Mesenchymal stem cell (in vitro differentiated cells and primary cell): ENCODE results near the gene AKR7A2.
"Not testable (repeated sequence)": the region's sequence is repeated elsewhere in the genome, so short reads cannot be mapped to it uniquely, and the experiment has no call there.

Experiments
- DNase-seq: peaks from one replicate; pipeline ENCODE4 v3.0.0-alpha.2; 2013
- H2AFZ ChIP-seq: one replicate; pipeline ENCODE4 v1.6.1; 2013; ENCODE audit warnings: low read depth, mild to moderate bottlenecking, control low read depth, inconsistent platforms, low read length, moderate library complexity
- H2AK5ac ChIP-seq: 2 replicates; pipeline ENCODE4 v1.6.1; 2013; ENCODE audit warnings: low read length, moderate library complexity, mild to moderate bottlenecking, inconsistent platforms; ENCODE audit not compliant: severe bottlenecking
- H2BK120ac ChIP-seq: one replicate; pipeline ENCODE4 v1.6.1; 2013; ENCODE audit warnings: low read depth, mild to moderate bottlenecking, inconsistent platforms, low read length, moderate library complexity
- H2BK12ac ChIP-seq, 2 experiments: one replicate each; pipeline ENCODE4 v1.6.1; 2013; ENCODE audit warnings: inconsistent platforms in 2 of 2, low read length in 2 of 2, mild to moderate bottlenecking in 2 of 2, moderate library complexity in 2 of 2, control low read depth in 1 of 2
- H2BK15ac ChIP-seq: one replicate; pipeline ENCODE4 v1.6.1; 2013; ENCODE audit warnings: mild to moderate bottlenecking, low read depth, inconsistent platforms; ENCODE audit not compliant: poor library complexity, severe bottlenecking
- H2BK5ac ChIP-seq: 2 replicates; pipeline ENCODE4 v1.6.1; 2013; ENCODE audit warnings: low read depth, mild to moderate bottlenecking, low read length, control low read depth, inconsistent platforms; ENCODE audit not compliant: poor library complexity, severe bottlenecking
- H3K14ac ChIP-seq, 2 experiments: one replicate each; pipeline ENCODE4 v1.6.1; 2013; ENCODE audit warnings: inconsistent platforms in 2 of 2, low read length in 2 of 2, control low read depth in 1 of 2, mild to moderate bottlenecking in 1 of 2, moderate library complexity in 1 of 2
- H3K18ac ChIP-seq, 2 experiments: one replicate each; pipeline ENCODE4 v1.6.1; 2013; ENCODE audit warnings: inconsistent platforms in 2 of 2, low read length in 2 of 2, control low read depth in 1 of 2, low read depth in 1 of 2, mild to moderate bottlenecking in 1 of 2
- H3K23ac ChIP-seq, 2 experiments: one replicate each; pipeline ENCODE4 v1.6.1; 2013; ENCODE audit warnings: inconsistent platforms in 2 of 2, low read length in 2 of 2, mild to moderate bottlenecking in 2 of 2, moderate library complexity in 2 of 2, control low read depth in 1 of 2
- H3K27ac ChIP-seq: 2 replicates; pipeline ENCODE4 v1.5.1; 2013; ENCODE audit warnings: mild to moderate bottlenecking, moderate library complexity, low read length, control low read depth, inconsistent platforms; ENCODE audit not compliant: poor library complexity, severe bottlenecking
- H3K27me3 ChIP-seq, 2 experiments: 2 replicates each; pipeline versions ENCODE4 v1.6.1 to v1.7.0; 2013; ENCODE audit warnings: low read length in 2 of 2, mild to moderate bottlenecking in 2 of 2, moderate library complexity in 2 of 2, control low read depth in 1 of 2, inconsistent platforms in 1 of 2; ENCODE audit not compliant: control insufficient read depth in 1 of 2, insufficient read depth in 1 of 2
- H3K36me3 ChIP-seq, 2 experiments: 2 replicates each; pipeline versions ENCODE4 v1.6.1 to v1.7.0; 2013; ENCODE audit warnings: low read length in 2 of 2, control low read depth in 1 of 2, inconsistent platforms in 1 of 2, low read depth in 1 of 2, mild to moderate bottlenecking in 1 of 2; ENCODE audit not compliant: insufficient read depth in 2 of 2, control insufficient read depth in 1 of 2
- H3K4ac ChIP-seq, 2 experiments: one replicate each; pipeline ENCODE4 v1.6.1; 2013; ENCODE audit warnings: inconsistent platforms in 2 of 2, low read length in 2 of 2, mild to moderate bottlenecking in 2 of 2, moderate library complexity in 2 of 2, control low read depth in 1 of 2, low read depth in 1 of 2
- H3K4me1 ChIP-seq: 2 replicates; pipeline ENCODE4 v1.6.1; 2013; ENCODE audit warnings: low read depth, low read length, control low read depth; ENCODE audit not compliant: control insufficient read depth, insufficient read depth
- H3K4me2 ChIP-seq: 2 replicates; pipeline ENCODE4 v1.6.1; 2013; ENCODE audit warnings: low read length, mild to moderate bottlenecking, inconsistent platforms; ENCODE audit not compliant: poor library complexity, severe bottlenecking
- H3K4me3 ChIP-seq, 2 experiments: 2 replicates each; pipeline versions ENCODE4 v1.5.1 to v1.7.0; 2013; ENCODE audit warnings: low read length in 2 of 2, mild to moderate bottlenecking in 2 of 2, control low read depth in 1 of 2, low read depth in 1 of 2; ENCODE audit not compliant: insufficient read depth in 1 of 2
- H3K79me1 ChIP-seq: replicated peaks from 2 replicates; pipeline ENCODE4 v1.6.1; 2013; ENCODE audit warnings: mild to moderate bottlenecking, control low read depth, low read length, inconsistent platforms; ENCODE audit not compliant: poor library complexity, severe bottlenecking
- H3K9ac ChIP-seq: 2 replicates; pipeline ENCODE4 v1.7.0; 2013; ENCODE audit warnings: mild to moderate bottlenecking, low read length, moderate library complexity
- H3K9me3 ChIP-seq: 2 replicates; pipeline ENCODE4 v1.7.0; 2013; ENCODE audit warnings: mild to moderate bottlenecking, low read length; ENCODE audit not compliant: control insufficient read depth
- H4K8ac ChIP-seq: one replicate; pipeline ENCODE4 v1.6.1; 2013; ENCODE audit warnings: inconsistent platforms, mild to moderate bottlenecking, low read length, moderate library complexity
- H4K91ac ChIP-seq: one replicate; pipeline ENCODE4 v1.6.1; 2013; ENCODE audit warnings: mild to moderate bottlenecking, low read length, inconsistent platforms
- WGBS: methylation state at CpG from one replicate; pipeline ENCODE4 v1.1.7; 2013; ENCODE audit warnings: mixed read lengths; 5-methylcytosine and 5-hydroxymethylcytosine counted together

The AKR7A2 gene

DNA sequence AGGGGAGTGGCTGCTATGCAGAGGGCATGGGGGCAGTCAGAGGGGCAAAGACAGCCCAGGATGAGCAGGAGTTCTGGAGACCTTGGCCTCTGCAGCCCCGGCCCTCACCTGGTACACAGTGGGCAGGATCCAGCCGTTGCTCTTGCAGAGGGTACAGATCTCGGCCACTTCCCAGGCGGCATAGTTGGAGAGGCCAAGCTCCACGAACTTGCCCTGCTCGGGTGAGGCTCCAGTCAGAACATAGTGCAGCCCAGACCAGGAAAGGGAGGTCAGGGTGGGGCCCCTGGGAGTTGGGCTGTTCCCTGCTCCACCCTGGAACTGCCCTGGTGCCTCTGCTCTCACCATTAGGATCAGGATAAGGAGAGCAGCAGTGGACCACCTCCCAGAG lies 41.6 kb downstream of the AKR7A2 start:
- H3K36me3 ChIP-seq: peaks cover 6 to 13% of the 10 kb centered on the region in 2 experiments
- not testable (repeated sequence) for H3K23ac ChIP-seq, H4K91ac ChIP-seq, H3K4me1 ChIP-seq, H3K9ac ChIP-seq, H3K4ac ChIP-seq, H3K18ac ChIP-seq, H2AK5ac ChIP-seq, H3K27me3 ChIP-seq, H2BK5ac ChIP-seq, H3K14ac ChIP-seq, H4K8ac ChIP-seq, H3K4me2 ChIP-seq, H3K79me1 ChIP-seq, H3K27ac ChIP-seq, DNase-seq, H2BK15ac ChIP-seq, H2BK12ac ChIP-seq, H3K9me3 ChIP-seq, H3K4me3 ChIP-seq, H2BK120ac ChIP-seq, H2AFZ ChIP-seq
- WGBS: 91% methylated on average over 6 of the region's 6 CpGs

DNA sequence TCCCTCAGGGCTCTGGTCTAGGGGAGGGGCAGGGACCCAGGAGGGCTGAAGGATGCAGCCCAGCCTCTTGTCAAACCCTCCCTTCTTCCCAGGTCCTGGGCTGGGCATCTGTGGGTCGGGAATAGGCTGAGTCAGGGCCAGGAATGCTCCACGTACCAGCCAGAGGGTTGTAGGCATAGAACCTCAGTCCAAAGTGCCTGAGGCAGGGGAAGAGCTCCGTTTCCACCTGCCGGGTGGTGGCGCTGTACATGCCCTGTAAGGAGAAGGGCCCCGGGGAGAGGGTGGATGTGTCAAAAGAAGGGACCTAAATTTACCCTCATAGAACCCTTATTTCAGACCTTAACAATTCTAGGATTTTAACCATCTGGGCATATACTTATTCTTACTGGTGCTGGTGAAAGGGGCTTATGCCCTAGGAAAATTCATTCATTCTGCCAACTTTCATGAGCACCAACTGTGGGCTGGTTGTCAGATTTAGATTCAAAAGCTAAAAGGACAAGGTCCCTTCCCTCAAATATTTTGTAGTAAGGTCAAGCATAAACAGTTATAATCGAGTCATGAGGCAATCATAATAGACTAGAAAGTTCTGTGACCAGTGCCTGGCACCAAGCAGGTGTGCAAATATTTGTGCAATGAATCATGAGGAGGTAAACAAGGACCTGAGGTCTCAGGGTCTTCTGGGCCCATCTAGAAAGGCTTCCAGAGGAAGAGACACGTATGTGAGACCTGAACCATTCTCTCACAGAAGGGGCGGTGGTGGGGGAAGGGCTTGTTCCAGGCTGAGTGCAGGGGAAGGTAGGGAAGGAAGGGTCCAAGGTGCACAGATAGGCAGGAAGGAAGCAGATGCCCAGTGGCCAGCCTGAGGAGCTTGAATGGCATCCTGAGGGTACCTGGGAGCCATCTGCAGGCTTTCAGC lies 42.3 kb downstream of the AKR7A2 start:
- H4K91ac ChIP-seq, H3K4me1 ChIP-seq, H3K18ac ChIP-seq, H2BK120ac ChIP-seq, H3K23ac ChIP-seq, H3K4me3 ChIP-seq, H3K4ac ChIP-seq, DNase-seq, H2AFZ ChIP-seq, H3K27me3 ChIP-seq, H2AK5ac ChIP-seq, H2BK15ac ChIP-seq, H3K9ac ChIP-seq, H3K4me2 ChIP-seq, H3K9me3 ChIP-seq, H2BK12ac ChIP-seq, H2BK5ac ChIP-seq, H3K79me1 ChIP-seq, H3K27ac ChIP-seq, H3K14ac ChIP-seq, H4K8ac ChIP-seq: not testable (repeated sequence)
- H3K36me3 ChIP-seq: peaks cover 6 to 13% of the 10 kb centered on the region in 2 experiments
- WGBS: 81% methylated on average over 4 of the region's 9 CpGs

DNA sequence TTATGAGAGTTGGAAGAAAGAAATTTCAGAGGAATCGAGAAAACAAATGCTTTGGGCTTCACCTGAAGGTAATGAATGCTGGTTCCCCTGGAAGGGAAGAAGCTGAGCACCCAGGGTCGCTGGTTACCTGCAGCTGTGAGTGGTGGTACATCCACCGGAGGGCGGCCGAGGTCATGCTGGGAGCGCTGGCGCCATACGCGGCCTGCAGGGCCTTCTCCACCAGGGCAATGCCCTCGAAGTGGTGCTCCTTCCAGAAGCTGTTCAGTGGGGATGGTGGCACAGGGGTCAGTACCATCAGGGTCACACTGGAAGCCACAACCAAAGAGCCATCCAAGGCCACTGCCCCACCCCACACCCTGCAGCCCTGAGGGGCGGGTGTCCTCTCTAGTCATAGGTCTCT lies 43.5 kb downstream of the AKR7A2 start:
- Histone ChIP-seq H2BK15ac (no peak overlapping the region), H3K4me3 (no peak overlapping the region), H3K23ac (no peak overlapping the region), H3K18ac (no peak overlapping the region), H3K27me3 (no peaks in the 10 kb centered on the region), H3K36me3 (peaks cover 2 to 13% of the 10 kb centered on the region in 2 experiments), H3K4me1 (no peaks in the 10 kb centered on the region), H3K9me3 (no peaks in the 10 kb centered on the region), H3K9ac (no peak overlapping the region), H3K4me2 (no peak overlapping the region), H2BK12ac (no peak overlapping the region), H3K14ac (no peak overlapping the region), H2AFZ (no peak overlapping the region), H2AK5ac (no peak overlapping the region), H4K91ac (no peak overlapping the region), H3K27ac (no peak overlapping the region), H4K8ac (no peak overlapping the region), H2BK5ac (no peak overlapping the region), H3K4ac (no peak overlapping the region), H3K79me1 (no peaks in the 10 kb centered on the region), H2BK120ac (no peak overlapping the region)
- WGBS: 85% methylated on average over 11 of the region's 11 CpGs
- no peak for DNase-seq

DNA sequence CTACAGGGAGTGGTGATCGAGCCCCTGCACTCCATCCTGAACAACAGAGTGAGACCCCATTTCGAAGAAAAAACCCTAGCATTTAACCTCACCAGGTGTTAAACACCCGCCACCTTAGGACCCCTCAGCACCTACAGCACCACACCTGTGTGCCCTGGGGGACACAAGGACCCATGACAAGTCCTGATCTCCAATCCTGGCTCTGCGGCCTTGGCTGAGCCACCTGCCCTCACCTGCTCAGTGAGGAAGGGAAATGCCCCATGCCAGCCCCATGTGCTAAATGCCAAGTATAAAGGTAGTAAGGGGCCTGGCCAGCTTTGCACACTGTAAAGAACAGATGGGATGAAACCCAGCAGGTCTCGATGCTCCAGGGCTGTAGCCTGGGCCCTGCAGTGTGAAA lies 49.2 kb downstream of the AKR7A2 start:
- WGBS: 78% methylated on average over 5 of the region's 5 CpGs
- no peak overlapping the region for H3K4ac ChIP-seq
- no peak overlapping the region for H3K9ac ChIP-seq

More for the DNA sequence above, 49.2 kb downstream of the AKR7A2 start:
- no peak overlapping the region for H3K18ac ChIP-seq
- no peaks in the 10 kb centered on the region for H3K9me3 ChIP-seq
- peaks cover 7% of the 10 kb centered on the region for H3K4me1 ChIP-seq
- H2BK15ac ChIP-seq: no peak overlapping the region
- no peak overlapping the region for H2AFZ ChIP-seq
- H2BK12ac ChIP-seq: no peak overlapping the region
- H2AK5ac ChIP-seq: no peak overlapping the region
- no peak overlapping the region for H3K4me2 ChIP-seq
- no peak overlapping the region for H4K91ac ChIP-seq
- no peak overlapping the region for H3K27ac ChIP-seq
- H2BK5ac ChIP-seq: no peak overlapping the region
- no peak overlapping the region for H2BK120ac ChIP-seq
- H3K14ac ChIP-seq: no peak overlapping the region
- no peak overlapping the region for H4K8ac ChIP-seq
- H3K4me3 ChIP-seq: no peak overlapping the region
- no peaks in the 10 kb centered on the region for H3K27me3 ChIP-seq
- DNase-seq: no peak
- H3K36me3 ChIP-seq: peaks cover 30 to 31% of the 10 kb centered on the region in 2 experiments
- H3K79me1 ChIP-seq: peaks cover 1% of the 10 kb centered on the region
- H3K23ac ChIP-seq: no peak overlapping the region
